ENCODE results near the gene SCN9A. TPM values are rescaled to one million over a fixed set of nuclear protein-coding genes. Genes with fewer than 3 reads are reported as not detected.
A peak's percentile ranks its signal among the peaks of the same experiment; 100 is the strongest.

SCN9A gene
- total and polyA plus RNA-seq, 2 of the 4 experiments (the other 2 are of a cell fraction) = 40.1 to 135 TPM

DNA sequence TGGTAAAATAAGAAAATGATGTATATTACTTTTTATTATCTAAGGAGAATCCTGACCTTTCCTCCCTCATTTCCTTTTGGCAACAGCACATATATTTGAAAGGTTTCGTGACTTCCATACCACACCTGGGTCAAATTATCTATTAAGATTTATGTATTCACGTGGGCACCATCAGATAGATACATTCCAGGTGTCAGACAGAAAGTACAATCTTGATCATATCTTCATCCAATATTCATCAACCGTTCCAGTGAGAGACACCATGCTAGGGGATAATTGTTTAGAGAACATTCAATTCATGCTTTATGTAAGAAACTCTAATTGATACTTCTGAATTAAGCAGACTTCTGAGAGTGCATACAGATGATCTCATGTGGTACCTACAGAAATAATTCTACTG is 73.7 kb downstream of the SCN9A start:
- no peak overlapping the region for H3K27ac ChIP-seq (ENCODE audit: insufficient read depth, low read length)
- no peak overlapping the region for H2BK120ac ChIP-seq (ENCODE audit: low read depth, low read length)
- H2AK5ac ChIP-seq (ENCODE audit: low read depth, low read length) = no peak overlapping the region
- no peaks in the 10 kb centered on the region for H4K20me1 ChIP-seq (ENCODE audit: insufficient read depth, low read length)
- ChIA-PET CTCF (no interaction called here), POLR2A (ENCODE audit: unreplicated experiment) (no interaction called here)
- H3K4ac ChIP-seq (ENCODE audit: low read depth, low read length) = no peak overlapping the region
- H2BK15ac ChIP-seq (ENCODE audit: low read depth, low read length) = no peak overlapping the region
- peaks cover 3% of the 10 kb centered on the region; the same call in 1 of the 2 replicates for H3K36me3 ChIP-seq (ENCODE audit: control insufficient read depth, insufficient read depth, low read length)
- no peak overlapping the region for H2BK20ac ChIP-seq (ENCODE audit: low read depth, low read length)
- no peaks in the 10 kb centered on the region for H3K9me1 ChIP-seq (ENCODE audit: insufficient read depth, low read length)
- no peak overlapping the region for H3K23ac ChIP-seq (ENCODE audit: low read depth, low read length)
- H3K4me3 ChIP-seq (ENCODE audit: insufficient read depth, low read depth, low read length) = no peak overlapping the region
- BruUV-seq (replicated peaks) = TSS peak; percentile 24
- no peak overlapping the region for H2AK9ac ChIP-seq (replicated peaks; ENCODE audit: low read depth, low read length, poor library complexity)
- H3K9me3 ChIP-seq (ENCODE audit: control insufficient read depth, insufficient read depth, low read length) = no peaks in the 10 kb centered on the region
- H4K91ac ChIP-seq (ENCODE audit: insufficient read depth, low read depth, low read length) = no peak overlapping the region
- no peak overlapping the region for H3K9ac ChIP-seq (ENCODE audit: low read depth, low read length)
- no peak for ATAC-seq (ENCODE audit: low read depth)
- no peak overlapping the region for H3K18ac ChIP-seq (ENCODE audit: low read depth, low read length)
- dilution Hi-C loops (cut with HindIII; ENCODE audit: low sequenced_read_pairs, unreplicated experiment) (no loop called here), intact Hi-C loops (cut with micrococcal nuclease) (no loop called here), in situ Hi-C loops (cut with MboI; ENCODE audit: low sequenced_read_pairs) (no loop called here)
- H3K4me2 ChIP-seq (ENCODE audit: low read depth, low read length) = no peak overlapping the region
- H3K56ac ChIP-seq (ENCODE audit: extremely low read depth, insufficient read depth, low read length) = no peak overlapping the region
- no peaks in the 10 kb centered on the region for H3K27me3 ChIP-seq (ENCODE audit: control insufficient read depth, insufficient read depth, low read length)
- peaks cover 0 to 8% of the 10 kb centered on the region in 2 experiments; a peak in 3 of 4 replicates for H3K79me1 ChIP-seq (ENCODE audit: low read depth in 1 of 2, low read length in 2 of 2)
- TF ChIP-seq, protein P1, sequence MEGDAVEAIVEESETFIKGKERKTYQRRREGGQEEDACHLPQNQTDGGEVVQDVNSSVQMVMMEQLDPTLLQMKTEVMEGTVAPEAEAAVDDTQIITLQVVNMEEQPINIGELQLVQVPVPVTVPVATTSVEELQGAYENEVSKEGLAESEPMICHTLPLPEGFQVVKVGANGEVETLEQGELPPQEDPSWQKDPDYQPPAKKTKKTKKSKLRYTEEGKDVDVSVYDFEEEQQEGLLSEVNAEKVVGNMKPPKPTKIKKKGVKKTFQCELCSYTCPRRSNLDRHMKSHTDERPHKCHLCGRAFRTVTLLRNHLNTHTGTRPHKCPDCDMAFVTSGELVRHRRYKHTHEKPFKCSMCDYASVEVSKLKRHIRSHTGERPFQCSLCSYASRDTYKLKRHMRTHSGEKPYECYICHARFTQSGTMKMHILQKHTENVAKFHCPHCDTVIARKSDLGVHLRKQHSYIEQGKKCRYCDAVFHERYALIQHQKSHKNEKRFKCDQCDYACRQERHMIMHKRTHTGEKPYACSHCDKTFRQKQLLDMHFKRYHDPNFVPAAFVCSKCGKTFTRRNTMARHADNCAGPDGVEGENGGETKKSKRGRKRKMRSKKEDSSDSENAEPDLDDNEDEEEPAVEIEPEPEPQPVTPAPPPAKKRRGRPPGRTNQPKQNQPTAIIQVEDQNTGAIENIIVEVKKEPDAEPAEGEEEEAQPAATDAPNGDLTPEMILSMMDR (conservative IDR thresholded peaks at IDR 0.05; ENCODE audit: low read depth, low read length) = no peak
- TF ChIP-seq, protein P2, sequence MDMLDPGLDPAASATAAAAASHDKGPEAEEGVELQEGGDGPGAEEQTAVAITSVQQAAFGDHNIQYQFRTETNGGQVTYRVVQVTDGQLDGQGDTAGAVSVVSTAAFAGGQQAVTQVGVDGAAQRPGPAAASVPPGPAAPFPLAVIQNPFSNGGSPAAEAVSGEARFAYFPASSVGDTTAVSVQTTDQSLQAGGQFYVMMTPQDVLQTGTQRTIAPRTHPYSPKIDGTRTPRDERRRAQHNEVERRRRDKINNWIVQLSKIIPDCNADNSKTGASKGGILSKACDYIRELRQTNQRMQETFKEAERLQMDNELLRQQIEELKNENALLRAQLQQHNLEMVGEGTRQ (IDR thresholded peaks at IDR 0.05; ENCODE audit: low read depth, low read length) = no peak
- no peak for TF ChIP-seq SMC3 (IDR thresholded peaks at IDR 0.05; ENCODE audit: low read depth, low read length)
- no peak for TF ChIP-seq CHD1 (IDR thresholded peaks at IDR 0.05; ENCODE audit: low read depth, low read length)
- no peak for TF ChIP-seq POLR2A (IDR thresholded peaks at IDR 0.05; ENCODE audit: low read depth, low read length)
- TF ChIP-seq MAFK (IDR thresholded peaks at IDR 0.05; ENCODE audit: low read depth, low read length) = no peak
- no peak for TF ChIP-seq CEBPB (IDR thresholded peaks at IDR 0.05; ENCODE audit: low read depth, low read length)
- no peak for TF ChIP-seq RCOR1 (IDR thresholded peaks at IDR 0.05; ENCODE audit: insufficient replicate concordance, low read length)
- TF ChIP-seq NFE2L2 (IDR thresholded peaks at IDR 0.05; ENCODE audit: low read depth, low read length) = no peak
- no peak for TF ChIP-seq RAD21 (IDR thresholded peaks at IDR 0.05; ENCODE audit: low read length)
- no peak for TF ChIP-seq BHLHE40 (IDR thresholded peaks at IDR 0.05; ENCODE audit: low read depth, low read length)
- no peak overlapping the region for H4K5ac ChIP-seq (ENCODE audit: low read depth, low read length)
- no peak overlapping the region for H3K14ac ChIP-seq (replicated peaks; ENCODE audit: low read depth, low read length)
- no peaks in the 10 kb centered on the region for H3K4me1 ChIP-seq (ENCODE audit: control insufficient read depth, insufficient read depth, low read length)
- H4K8ac ChIP-seq (ENCODE audit: low read depth in 2 of 2, low read length in 2 of 2) = no peak overlapping the region
- no peak for DNase-seq
- H2AFZ ChIP-seq (replicated peaks; ENCODE audit: low read length, poor library complexity) = no peak overlapping the region
- no peak overlapping the region for H2BK5ac ChIP-seq (ENCODE audit: low read depth, low read length, poor library complexity, severe bottlenecking)
- WGBS, 2 experiments (ENCODE audit: extremely low coverage in 2 of 2, insufficient read length in 1 of 2) = no CpG with 5 or more reads among the region's 3 CpGs
